Measurements from ENCODE around the gene NADSYN1.

The NADSYN1 gene

DNA sequence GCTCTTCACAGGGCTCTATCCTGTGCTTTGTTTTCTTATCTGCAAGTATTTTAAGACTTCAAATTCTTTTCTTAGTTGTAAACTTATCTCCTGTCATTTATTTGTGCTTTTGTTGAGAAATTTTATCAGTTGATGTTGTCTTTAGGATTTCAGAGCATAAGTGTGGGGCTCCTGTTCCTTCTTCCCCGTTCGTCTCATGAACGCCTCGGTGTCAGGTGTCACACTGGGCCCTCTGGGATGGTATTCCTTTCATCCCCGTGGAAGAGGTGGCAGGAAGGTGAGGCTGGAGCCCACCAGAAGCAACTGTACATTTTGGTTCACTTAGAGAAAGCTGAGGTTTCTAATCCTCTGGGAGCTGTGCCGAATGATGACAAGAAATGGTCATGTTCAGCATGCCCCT, 17.9 kb downstream of the NADSYN1 start:
- no peak overlapping the region for H3K27ac Mint-ChIP-seq
- H3K4me1 Mint-ChIP-seq = no peaks in the 10 kb centered on the region
- TF ChIP-seq, protein P1, sequence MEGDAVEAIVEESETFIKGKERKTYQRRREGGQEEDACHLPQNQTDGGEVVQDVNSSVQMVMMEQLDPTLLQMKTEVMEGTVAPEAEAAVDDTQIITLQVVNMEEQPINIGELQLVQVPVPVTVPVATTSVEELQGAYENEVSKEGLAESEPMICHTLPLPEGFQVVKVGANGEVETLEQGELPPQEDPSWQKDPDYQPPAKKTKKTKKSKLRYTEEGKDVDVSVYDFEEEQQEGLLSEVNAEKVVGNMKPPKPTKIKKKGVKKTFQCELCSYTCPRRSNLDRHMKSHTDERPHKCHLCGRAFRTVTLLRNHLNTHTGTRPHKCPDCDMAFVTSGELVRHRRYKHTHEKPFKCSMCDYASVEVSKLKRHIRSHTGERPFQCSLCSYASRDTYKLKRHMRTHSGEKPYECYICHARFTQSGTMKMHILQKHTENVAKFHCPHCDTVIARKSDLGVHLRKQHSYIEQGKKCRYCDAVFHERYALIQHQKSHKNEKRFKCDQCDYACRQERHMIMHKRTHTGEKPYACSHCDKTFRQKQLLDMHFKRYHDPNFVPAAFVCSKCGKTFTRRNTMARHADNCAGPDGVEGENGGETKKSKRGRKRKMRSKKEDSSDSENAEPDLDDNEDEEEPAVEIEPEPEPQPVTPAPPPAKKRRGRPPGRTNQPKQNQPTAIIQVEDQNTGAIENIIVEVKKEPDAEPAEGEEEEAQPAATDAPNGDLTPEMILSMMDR (IDR thresholded peaks at IDR 0.05; ENCODE audit: unreplicated experiment in 3 of 3) = no peak
- H3K9me3 Mint-ChIP-seq = peaks cover 3% of the 10 kb centered on the region
- no peaks in the 10 kb centered on the region for H3K27me3 Mint-ChIP-seq (ENCODE audit: low read depth)
- no peak overlapping the region for H3K4me3 Mint-ChIP-seq
- H3K36me3 Mint-ChIP-seq (ENCODE audit: low read depth) = peaks cover 44% of the 10 kb centered on the region

DNA sequence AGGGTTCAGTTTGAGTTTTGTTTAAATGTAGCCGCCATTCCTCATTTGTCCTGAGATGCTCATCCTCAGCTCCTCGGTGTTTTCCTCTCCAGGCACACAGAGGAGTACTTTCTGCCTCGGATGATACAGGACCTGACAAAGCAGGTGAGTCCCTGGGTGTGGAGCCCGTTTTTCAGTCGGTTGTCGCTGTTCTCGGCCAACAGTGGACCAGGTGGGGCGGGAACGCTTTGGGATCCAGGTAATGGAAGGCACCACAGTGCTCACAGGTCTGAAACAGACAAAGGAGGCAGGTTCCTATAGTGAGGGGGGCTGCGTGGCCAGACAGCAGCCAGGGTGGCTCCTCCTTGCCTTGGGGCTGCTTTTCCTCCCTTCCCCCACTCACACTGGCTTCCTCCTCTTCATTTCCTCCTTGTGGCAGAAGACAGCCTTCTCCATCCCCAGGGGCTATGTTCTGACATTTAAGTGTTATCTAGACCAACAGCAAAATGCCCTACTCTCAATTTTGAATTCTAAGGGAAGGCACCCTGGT, 19.4 kb downstream of the NADSYN1 start:
- Mint-ChIP-seq H3K27ac (no peak overlapping the region), H3K9me3 (peaks cover 3% of the 10 kb centered on the region), H3K4me1 (no peaks in the 10 kb centered on the region), H3K4me3 (no peak overlapping the region), H3K27me3 (ENCODE audit: low read depth) (no peaks in the 10 kb centered on the region), H3K36me3 (ENCODE audit: low read depth) (peaks cover 44% of the 10 kb centered on the region)
- TF ChIP-seq, protein P1 (IDR thresholded peaks at IDR 0.05; ENCODE audit: unreplicated experiment in 3 of 3) = no peak

DNA sequence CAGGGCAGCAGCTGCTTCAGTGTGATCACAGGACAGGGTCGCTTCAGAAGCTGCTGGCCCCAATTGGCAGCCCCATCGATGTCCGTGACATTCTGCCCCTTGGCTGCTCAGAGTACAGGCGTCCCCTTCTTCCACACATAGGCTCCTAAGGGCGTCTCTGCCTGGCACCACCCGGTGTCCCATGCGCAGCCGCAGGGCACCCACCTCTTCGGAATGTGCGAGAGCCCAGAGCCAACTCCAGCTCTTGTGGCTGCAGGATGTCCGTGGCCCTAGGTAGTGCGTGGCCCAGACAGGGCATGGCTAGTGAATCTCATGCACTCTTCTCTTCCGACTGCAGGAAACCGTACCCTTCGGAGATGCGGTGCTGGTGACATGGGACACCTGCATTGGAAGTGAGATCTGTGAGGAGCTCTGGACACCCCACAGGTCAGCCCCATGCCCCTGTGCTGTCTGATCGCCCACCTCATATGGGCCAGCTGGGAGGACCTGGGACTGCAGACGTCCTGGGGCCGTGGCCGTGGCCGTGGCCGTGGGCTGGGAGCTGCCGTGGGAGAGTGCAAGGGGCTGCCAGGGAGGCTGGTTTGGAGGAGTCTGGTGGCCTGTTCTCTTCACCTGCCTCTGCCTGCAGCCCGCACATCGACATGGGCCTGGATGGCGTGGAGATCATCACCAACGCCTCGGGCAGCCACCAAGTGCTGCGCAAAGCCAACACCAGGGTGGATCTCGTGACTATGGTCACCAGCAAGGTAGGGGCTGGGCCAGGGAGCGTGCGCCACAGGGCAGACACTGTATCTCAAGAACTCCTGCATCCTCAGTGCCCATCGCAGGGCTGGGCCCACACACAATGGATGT, 20.2 kb downstream of the NADSYN1 start:
- H3K27me3 Mint-ChIP-seq (ENCODE audit: low read depth) = no peaks in the 10 kb centered on the region
- TF ChIP-seq, protein P1 (IDR thresholded peaks at IDR 0.05; ENCODE audit: unreplicated experiment in 3 of 3) = no peak
- H3K4me1 Mint-ChIP-seq = no peaks in the 10 kb centered on the region
- H3K4me3 Mint-ChIP-seq = no peak overlapping the region
- H3K27ac Mint-ChIP-seq = no peak overlapping the region
- H3K36me3 Mint-ChIP-seq (ENCODE audit: low read depth) = peaks cover 43% of the 10 kb centered on the region
- H3K9me3 Mint-ChIP-seq = peaks cover 2% of the 10 kb centered on the region

DNA sequence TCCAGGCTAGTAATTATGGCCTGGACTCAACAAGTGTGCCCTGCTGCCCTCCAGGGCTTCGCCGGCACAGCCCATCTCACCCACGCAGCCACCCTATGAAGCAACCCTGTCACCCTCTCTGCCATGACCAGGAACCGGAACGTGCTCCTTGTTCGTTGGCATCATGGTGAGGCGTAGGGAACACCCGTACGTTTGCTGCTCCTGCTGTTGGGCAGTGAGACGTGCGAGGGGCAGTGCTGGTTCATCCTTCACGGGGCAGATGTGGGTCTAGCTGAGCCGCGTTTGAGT, 20.7 kb downstream of the NADSYN1 start:
- H3K4me3 Mint-ChIP-seq = no peak overlapping the region
- peaks cover 39% of the 10 kb centered on the region for H3K36me3 Mint-ChIP-seq (ENCODE audit: low read depth)
- H3K9me3 Mint-ChIP-seq = no peaks in the 10 kb centered on the region
- H3K27ac Mint-ChIP-seq = no peak overlapping the region
- no peaks in the 10 kb centered on the region for H3K27me3 Mint-ChIP-seq (ENCODE audit: low read depth)
- no peaks in the 10 kb centered on the region for H3K4me1 Mint-ChIP-seq
- TF ChIP-seq, protein P1 (IDR thresholded peaks at IDR 0.05; ENCODE audit: unreplicated experiment in 3 of 3) = no peak

DNA sequence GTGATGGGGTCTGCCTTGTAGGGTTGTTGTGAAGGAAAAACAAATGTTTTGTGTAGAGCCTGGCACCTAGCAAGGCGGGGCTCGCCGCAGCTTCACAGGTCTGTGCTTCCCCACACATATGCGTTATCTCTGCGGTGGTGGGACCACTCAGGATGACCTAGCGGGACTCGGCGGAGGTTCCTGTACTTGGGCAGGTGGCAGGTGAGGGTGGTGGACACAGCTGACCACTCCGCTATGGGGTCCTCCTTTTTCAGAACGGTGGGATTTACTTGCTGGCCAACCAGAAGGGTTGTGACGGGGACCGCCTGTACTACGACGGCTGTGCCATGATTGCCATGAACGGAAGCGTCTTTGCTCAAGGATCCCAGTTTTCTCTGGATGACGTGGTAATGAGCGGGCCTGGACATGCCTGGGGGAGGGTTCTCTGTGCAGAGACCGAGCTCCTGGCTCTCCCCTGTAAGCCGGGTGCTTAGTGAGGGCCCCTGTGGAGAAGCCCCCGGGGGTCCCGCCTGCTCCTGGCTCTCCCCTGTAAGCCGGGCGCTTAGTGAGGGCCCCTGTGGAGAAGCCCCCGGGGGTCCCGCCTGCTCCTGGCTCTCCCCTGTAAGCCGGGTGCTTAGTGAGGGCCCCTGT, 21.3 kb downstream of the NADSYN1 start:
- Mint-ChIP-seq H3K36me3 (ENCODE audit: low read depth) (peaks cover 36% of the 10 kb centered on the region), H3K27me3 (ENCODE audit: low read depth) (no peaks in the 10 kb centered on the region), H3K4me1 (no peaks in the 10 kb centered on the region), H3K4me3 (no peak overlapping the region), H3K9me3 (no peaks in the 10 kb centered on the region), H3K27ac (no peak overlapping the region)
- TF ChIP-seq, protein P1 (IDR thresholded peaks at IDR 0.05; ENCODE audit: unreplicated experiment in 3 of 3) = no peak

Data from nephron (organoid).